GM18517 (cell line): Measurements from ENCODE around the gene SIRPG.
"Not testable (repeated sequence)": the region's sequence is repeated elsewhere in the genome, so short reads cannot be mapped to it uniquely, and the experiment has no call there.

Experiments
- ATAC-seq: cut with Tn5 transposase; IDR thresholded peaks from one replicate; pipeline ENCODE4 v1.9.1; 2021; ENCODE audit warnings: mild to moderate bottlenecking, moderate library complexity; ENCODE audit not compliant: unreplicated experiment

SIRPG gene

DNA sequence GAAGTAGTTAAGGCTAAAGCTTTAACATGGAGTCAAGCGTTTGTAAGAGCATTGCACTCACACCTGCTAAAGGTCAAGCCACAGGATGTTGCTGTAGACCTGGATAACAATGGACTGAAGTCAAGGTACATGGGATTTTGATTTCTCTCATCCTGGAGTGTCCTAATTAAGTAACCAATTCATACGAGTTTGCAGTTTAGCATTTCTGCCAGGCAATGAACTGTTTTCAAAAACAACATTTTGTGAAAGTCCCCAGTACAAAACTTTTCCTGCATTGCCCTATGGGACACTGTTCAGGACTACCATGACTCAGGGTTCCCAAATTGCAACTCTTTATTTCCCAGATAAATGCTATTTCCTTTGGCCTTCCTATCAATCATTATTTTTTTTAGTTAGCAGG is 20.4 kb downstream of the SIRPG start:
- ATAC-seq, result no peak

DNA sequence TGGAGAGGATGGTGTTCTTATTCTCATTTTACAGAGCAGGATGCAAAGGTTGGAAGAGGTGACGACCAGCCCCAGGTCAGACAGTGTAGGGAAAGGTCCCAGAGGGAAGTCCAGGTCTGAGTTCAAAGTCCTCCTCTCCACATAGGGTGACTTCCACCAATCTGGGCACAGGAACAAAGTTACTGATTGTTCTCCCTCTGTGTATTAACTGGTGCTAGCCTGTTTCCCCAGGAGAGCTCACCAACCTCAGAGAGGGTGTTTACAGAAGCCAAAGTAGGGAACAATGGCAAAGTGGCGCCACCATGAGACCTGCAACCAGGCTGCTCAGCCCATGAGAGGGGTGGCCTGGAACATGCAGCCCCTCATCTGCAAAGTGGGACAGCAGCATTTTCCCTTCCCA is 21.0 kb downstream of the SIRPG start:
- no peak for ATAC-seq

DNA sequence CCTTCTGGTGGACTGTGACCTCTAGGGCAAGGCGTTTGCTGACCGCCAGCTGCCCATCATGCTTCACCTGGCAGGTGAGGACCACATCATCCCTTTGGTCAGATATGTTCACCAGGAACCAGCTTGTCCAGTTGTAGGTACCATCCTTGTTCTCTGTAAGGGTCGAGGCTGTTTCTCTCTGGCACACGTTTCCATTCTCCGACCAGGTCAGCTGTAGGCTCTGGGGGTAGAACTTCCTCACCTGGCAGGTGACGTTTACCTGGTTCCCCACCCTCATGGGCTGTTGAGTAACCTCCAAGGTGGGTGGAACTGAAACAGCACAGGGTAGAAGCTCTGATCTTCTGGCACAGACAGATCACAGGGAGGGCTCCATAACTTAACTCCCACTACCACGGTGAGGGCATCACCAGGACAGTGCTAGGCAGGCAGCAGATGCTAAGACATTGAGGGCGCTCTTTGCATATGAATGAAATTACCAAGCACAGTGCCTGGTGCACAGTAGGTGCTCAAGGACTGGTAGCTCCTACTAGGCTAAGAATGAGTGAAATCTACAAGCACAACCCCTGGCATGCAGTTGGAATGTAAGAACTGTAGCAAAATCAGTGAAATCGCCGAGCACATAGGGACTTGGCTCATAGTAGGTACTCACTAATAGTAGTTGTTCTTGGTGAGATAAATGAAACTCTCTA is 22.1 kb downstream of the SIRPG start:
- ATAC-seq, result no peak

DNA sequence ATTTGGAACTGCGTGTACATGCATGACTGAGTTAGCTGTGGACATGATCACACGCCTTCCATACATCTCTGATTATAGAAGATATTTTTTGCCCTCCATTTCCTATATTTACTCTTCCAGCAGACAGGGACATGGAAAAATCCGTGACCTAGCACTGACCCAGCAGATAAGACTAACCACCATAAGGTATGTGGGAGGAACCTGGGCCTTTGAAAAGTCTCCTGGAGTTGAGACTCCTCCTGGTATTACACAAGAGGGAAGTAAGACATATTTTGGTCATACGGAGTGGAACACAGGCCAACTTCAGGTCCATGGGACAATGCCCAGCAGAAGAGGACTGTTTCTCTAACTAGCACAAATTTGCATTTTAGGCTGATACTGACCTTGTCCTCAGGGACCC is 24.0 kb downstream of the SIRPG start:
- ATAC-seq, result no peak

DNA sequence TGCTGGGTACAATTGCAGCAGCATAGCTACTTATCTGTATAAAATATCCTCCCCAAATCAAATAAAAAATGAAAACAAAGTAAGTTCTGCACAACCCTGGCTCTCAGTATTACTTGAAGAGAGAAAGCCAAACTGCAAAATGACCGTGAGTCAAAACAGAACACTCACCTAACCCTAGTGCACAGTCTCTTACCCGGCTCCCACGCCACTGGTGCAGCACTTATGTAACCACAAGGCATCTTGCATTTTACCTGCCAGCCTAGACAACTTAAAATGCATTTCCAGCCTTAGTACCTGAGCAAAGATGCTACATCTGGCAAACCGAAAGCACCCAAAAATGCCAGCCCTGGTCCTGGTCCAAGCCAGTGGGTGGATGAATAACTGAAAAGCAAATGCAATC is 25.4 kb downstream of the SIRPG start:
- no peak for ATAC-seq

DNA sequence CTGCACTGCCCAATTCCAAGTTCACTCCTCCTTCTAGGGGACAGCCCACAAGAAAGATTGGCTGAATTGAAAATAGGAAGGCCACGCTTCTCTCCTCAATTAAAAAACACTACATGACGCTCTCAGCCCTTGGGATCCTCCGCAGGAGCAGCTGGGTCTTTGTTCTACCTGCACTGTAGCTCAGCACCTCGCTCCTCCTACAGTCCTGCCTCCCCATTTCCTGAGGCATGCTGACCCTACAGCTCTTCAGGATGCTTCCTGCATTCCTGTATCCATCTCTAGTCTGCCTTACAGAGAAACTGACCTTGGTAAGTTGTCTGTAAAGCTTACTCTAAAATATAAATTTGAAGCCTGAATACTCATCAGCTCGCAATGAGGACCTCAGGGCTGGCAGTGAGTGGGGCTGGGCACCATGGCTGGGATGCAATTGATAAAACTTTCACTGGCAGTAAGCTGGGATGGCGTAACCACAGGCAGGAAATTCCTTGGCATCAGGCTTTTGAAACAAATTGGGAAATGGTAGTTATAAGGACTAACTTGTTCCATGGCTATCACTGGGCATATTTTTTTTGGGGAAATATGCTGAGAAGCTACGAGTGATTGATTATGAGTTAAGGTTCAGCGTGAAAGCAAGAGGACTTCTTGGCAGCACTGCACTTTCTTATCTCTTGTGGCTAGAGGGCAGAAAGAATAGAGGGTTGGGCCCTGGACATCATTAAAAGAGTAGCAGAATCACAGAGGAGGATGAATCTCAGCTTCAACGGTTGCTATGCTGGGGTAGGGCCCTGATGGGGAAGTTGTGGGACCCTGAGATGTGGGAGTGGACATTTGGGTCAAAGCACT is 26.0 kb downstream of the SIRPG start:
- ATAC-seq, result no peak

DNA sequence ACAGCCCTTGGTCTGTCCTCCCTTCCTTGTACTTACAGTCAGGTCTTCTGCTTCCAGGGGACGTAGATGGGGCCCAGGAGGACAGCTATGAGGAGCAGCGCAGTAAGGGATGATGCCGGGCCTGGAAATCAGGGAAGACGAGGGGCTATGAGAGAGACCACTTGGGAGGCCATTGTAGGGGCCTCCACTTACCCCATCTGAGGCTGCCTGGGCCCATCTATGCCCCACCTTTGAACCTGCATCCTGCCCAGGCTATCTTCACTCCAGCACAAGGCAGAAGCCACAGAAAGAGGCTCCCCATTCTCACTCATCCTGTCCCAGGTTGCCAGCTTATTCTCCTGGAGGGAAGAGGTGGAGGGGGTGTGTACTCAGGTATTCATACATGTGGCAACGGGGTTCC is 27.4 kb downstream of the SIRPG start:
- ATAC-seq, result no peak

DNA sequence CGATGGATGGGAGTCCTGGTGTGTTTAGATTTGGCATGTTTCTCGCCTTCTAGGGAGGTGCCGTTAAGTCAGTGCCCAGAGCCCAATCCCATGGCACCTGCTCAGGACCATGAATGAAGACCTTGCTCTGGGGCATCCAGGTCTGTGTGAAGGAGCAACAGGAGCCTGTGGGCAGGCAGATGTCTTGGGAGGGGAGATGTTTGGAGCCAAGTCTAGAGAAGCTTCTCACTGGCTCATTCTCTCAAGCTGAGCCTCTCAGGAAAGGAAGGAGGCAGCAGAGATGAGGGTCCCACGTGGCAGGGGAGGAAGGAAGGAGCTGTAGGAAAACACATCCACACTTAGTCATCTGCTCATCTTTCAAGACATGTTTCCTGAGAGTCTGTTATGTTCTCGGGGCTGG is 28.3 kb downstream of the SIRPG start:
- ATAC-seq, result no peak

DNA sequence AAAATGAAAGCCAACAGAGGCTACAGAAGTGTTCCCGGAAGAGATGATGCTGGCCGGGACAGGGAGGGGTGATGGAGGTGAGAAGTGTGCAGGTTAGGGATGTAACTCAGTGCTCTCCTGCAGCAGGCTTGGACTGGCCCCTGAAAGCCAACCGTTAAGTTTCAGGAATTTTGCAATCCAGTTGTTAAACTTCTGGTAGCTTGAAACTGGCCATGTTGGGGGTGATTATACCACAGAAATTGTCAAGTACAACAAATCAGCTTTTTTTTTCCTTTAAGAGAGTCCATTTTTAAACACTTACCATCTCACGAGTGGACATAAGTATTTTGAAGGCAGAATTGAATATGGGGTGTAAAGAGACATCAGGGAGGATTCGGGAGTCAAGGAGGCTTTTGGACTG is 29.0 kb downstream of the SIRPG start:
- ATAC-seq, result no peak

DNA sequence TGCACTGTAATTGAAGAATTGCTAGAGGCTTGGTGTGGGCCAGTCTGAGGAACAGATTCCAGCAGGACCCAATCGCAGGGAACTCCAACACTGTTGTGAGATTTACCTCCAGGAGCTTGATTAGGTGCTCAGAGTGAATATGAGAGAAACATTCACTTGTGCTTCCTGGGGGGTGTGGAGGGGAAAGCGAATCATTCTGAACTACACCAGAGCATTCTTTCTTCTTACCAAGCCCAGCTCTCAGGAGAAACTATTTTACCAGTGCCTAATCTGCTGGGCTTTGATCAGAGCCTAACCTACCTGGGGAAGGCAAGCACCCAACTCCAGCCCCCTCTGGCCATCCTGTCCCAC is 30.4 kb downstream of the SIRPG start:
- no peak for ATAC-seq

DNA sequence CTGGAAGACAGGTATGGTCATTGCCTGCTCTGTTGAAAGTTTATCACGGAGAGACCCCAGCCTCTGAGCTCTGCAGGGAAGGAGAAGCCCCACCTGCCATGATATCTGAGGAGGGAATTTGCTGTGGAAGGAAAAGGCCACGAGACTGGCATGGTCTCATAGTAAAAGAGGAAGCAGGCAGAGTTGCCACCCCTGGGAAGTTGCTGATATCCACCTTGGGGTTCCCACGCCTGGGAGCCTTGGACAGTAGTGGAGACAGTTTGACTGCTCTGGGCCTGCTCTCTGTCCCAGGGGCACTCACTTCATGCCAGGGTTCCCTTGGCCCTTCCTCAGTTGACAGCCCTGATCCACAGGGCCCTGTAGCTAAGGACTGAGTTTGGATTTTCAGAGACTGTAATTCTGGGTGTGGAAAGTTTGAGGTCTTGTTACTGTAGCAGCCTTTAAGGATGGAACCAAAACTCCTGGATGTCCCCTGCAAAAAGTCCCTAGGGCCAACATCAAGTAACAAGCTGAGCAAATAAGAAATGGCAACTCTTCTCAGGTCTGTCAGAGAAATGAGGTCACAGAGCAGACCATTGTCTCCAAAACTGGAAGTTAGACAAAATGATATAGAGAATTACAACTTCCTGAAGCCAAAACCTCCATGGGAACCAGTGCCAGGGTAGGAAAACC is 30.9 kb downstream of the SIRPG start:
- ATAC-seq, result no peak

DNA sequence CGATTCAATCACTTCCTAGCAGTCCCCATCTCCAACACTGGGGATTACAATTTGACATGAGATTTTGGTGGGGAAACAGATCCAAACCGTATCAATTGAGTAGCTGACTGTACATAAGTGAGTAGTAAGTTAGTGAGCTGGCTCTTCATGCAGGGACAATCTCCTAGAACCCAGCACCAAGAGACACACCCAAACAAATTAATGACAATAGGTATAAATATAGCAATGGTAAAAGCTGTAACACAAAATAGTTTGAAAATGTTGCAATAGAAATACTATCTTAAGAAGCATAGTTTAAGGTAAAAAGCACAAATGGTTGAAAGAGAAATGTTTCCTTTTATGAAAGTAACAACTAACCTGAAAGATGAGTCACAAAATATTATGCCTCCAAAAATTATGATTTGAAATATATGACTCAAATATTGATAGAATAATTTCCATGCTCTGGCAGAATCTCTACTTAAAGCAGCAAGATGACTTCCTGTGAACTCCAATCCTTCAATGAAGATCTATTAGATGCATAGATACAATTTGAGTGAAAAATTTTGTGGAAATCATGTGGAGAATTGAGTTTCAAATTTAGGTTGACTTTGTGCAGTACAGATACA is 32.4 kb downstream of the SIRPG start:
- ATAC-seq, result no peak

DNA sequence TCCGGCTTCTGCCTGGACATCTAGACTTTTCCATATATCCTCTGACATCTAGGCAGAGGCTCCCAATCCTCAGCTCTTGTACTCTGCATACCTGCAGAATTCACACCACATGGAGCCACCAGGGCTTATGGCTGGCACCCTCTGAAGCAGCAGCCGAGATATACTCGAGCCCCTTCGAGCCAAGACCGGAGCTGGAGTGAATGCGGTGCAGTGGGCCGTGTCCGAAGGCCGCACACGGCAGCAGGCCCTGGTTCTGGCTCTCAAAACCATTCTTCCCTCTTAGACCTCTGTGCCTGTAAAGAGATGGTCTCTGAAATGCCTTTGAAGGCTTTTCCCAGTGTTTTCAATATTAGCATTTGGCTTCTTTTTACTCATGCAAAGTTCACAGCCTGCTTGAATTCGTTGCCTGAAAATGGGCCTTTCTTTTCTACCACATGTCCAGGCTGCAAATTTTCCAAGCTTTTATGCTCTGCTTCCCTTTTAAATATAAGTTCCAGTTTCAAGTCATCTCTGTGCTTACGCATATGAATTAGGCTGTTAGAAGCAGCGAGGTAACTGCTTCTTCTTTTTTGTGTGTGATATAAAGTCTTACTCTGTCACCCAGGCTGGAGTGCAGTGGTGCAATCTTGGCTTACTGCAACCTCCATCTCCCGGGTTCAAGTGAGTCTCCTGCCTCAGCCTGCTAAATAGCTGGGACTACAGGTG is 33.9 kb downstream of the SIRPG start:
- no peak for ATAC-seq

DNA sequence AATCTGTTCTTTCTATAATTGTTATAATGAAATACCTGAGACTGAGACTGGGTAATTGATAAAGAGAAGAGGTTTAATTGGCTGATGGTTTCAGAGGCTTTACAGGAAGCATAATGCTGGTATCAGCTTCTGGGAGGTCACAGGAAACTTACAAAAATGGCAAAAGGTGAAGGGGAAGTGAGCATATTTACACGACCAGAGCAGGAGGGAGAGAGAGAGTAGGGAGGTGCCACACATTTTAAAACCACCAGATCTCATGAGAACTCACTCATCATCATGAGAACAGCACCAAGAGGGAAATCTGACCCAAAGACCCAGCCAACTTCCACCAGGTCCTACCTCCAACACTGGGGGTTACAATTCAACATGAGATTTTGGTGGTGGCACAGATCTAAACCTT is 35.1 kb downstream of the SIRPG start:
- no peak for ATAC-seq

DNA sequence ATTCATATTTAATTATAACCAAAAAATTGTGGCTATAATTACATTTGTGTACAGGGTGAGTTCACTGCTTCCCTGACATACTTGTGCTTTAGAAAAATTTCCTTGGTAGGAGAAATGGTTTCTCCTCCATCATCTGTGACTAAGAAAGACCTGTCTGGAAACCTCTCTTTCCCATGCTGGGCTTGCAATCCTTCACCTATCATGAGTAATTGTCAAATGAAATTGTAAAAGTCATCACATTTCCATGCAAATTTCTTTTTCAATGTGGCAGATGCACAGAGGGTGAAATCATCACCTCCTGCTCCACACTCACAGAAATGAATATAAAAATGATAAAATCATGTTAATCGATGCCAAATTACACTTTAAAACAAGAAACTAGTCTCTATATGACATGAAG is 36.3 kb downstream of the SIRPG start:
- ATAC-seq, result no peak

DNA sequence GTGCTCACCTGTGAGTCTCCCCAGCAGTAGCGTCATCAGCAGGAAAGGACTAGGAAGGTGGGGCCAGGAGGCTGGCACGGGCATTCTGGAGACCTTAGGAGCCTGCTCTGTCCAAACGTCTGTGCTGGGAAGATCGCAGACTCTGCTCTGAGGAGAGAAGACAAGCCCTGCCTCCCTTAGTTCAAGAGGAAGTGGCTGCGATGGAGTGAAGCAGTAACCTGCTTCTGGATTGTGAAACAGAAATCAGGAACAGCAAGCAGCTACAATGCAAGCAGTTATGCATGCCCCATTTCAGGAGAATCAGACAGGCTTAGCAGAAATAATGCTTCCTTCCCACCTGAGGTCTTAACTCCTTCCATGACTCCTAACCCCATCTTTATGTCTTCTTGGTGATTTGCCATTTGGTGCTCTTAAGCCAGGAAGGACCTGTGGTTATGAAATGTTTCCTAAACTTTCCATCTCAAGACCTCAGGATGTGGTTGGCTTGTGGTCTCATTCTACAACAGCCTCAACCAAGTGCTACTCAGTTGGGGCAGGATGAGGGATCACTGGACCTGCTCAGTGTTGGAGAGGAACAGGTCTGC is 37.6 kb downstream of the SIRPG start, which contains the start of gene SIRPB1:
Gene SIRPB1, minus strand, starts transcription at position 149 of the 584 bp plus-strand sequence. Its CDS starts 65 bp downstream, at position 84.
- no peak for ATAC-seq

DNA sequence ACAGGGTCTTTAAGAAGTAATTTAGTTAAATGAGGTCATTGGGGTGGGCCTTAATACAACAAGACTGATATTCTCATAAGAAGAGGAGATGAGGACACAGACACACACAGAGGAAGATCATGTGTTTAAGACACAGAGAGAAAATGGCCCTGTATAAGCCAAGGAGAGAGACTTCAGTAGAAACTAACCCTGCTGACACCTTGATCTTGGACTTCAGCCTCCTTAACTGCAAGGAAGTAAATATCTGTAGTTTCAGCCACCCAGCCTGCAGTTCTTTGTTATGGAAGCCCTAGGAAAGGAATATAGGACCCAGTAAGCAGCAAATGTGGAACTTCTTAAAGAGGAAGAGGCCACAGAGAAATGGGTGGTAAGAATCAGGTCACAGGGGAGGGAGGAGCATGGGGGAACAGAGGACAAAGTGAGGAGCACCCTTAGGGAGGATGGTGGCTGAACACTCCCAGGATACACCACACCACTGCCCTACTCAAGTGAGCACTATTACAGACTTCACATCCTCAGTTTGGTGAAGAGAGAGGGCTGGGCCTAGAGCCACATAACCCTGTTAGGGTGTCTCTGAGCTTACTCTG is 38.5 kb downstream of the SIRPG start:
- no peak for ATAC-seq

DNA sequence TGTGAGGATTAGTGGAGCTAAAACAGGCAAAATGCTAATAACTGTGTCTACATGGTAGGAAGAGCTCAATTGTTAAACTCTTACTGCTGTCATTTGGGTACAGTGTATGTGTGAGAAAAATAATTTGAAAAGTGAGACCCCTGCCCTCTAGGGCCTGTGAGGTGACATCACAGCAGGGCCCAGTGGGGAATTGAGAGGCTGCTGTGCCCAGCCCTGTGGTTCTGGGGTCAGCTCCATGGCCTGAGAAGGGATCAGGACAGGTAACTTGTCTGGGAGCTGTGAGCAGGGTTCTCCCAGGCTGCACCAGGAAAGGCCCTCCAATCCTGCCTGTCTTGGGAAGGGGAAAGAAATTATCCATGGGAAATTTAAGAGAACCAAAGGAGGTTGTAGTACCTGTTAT is 39.1 kb downstream of the SIRPG start:
- no peak for ATAC-seq

DNA sequence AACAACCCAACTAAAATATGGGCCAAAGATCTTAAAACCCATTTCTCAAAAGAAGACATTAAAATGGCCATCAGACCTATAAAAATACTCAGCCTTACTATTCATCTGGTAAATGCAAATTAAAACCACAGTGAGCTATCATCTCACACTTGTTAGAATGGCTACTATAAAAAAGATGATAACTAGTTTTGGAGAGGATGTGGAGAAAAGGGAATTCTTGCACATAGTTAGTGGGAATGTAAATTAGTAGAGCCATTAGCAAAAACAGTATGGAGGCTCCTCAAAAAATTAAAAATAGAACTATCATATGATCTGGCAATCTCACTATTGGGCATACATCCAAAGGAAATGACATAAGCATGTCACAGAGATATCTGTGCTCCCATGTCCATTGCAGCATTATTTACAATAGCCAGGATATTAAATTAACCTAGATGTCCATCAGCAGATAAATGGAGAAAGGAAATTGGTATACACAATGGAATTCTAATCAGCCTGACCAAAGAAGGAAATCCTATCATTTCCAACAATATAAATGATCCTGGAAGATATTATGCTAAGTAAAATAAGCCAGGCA is 40.6 kb downstream of the SIRPG start:
- no peak for ATAC-seq

DNA sequence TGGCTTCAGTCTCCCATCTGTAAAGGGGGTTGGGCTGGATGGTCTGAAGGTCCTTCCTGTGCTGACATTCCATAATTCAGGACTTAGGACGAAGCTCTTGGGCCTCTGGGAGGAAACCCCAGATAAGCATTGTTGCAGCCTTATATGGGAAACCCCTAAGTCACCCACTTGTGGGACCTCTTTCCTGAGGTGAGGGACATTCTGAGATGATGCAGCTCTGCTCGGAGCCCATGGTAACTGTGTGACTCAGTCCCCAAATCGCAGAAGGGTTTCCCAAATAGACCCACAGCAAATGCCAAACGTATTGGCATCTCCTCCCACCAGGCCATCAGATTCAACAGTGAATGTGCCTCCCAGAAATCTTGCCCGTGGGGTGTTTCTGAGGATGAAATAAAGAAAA is 47.2 kb downstream of the SIRPG start:
- ATAC-seq, result not testable (repeated sequence)
